ENCODE data around the gene BCL2L12. TPM values are rescaled to one million over a fixed set of nuclear protein-coding genes. Genes with fewer than 3 reads are reported as not detected.
"Not testable (repeated sequence)": the region's sequence is repeated elsewhere in the genome, so short reads cannot be mapped to it uniquely, and the experiment has no call there.

The BCL2L12 gene
- total and polyA plus RNA-seq, 9 donors: 6.7 to 21.0 (median 15.6) TPM

GRCh38 chr19:49631610-49632192, 34.0 kb upstream of the BCL2L12 start:
- H3K27ac ChIP-seq: no peak overlapping the region
- intact Hi-C loops (cut with DNase I): no loop called here
- WGBS, 3 donors: 80 to 85% (median 84%) methylated on average over 19 of the region's 19 CpGs

GRCh38 chr19:49632576-49632975, 33.2 kb upstream of the BCL2L12 start:
- Histone ChIP-seq H3K27me3 (no peaks in the 10 kb centered on the region), H3K9me3 (no peaks in the 10 kb centered on the region), H3K27ac (no peak overlapping the region), H3K4me1 (ENCODE audit: insufficient read depth) (no peaks in the 10 kb centered on the region), H3K36me3 (no peaks in the 10 kb centered on the region), H3K4me3 (no peak overlapping the region)
- no peak for DNase-seq
- TF ChIP-seq POLR2A (IDR thresholded peaks at IDR 0.05) (no peak), EP300 (IDR thresholded peaks at IDR 0.05) (no peak), CTCF (IDR thresholded peaks at IDR 0.05) (no peak)
- intact Hi-C loops (cut with DNase I): no loop called here
- 86 to 94% (median 87%) methylated on average over 4 to 5 of the region's 5 CpGs for WGBS, 3 donors

More at GRCh38 chr19:49631610-49632192, 34.0 kb upstream of the BCL2L12 start:
- no peaks in the 10 kb centered on the region for H3K4me1 ChIP-seq (ENCODE audit: insufficient read depth)
- no peak overlapping the region for H3K4me3 ChIP-seq
- no peaks in the 10 kb centered on the region for H3K36me3 ChIP-seq
- TF ChIP-seq EP300 (IDR thresholded peaks at IDR 0.05) (no peak), POLR2A (IDR thresholded peaks at IDR 0.05) (no peak), CTCF (IDR thresholded peaks at IDR 0.05) (no peak)
- H3K27me3 ChIP-seq: no peaks in the 10 kb centered on the region
- no peak for DNase-seq
- no peaks in the 10 kb centered on the region for H3K9me3 ChIP-seq

- H3K27me3 ChIP-seq; intact Hi-C loops (cut with DNase I); DNase-seq; H3K36me3 ChIP-seq; H3K27ac ChIP-seq; H3K4me1 ChIP-seq (ENCODE audit: insufficient read depth); H3K9me3 ChIP-seq; H3K4me3 ChIP-seq: not testable (repeated sequence)
- WGBS, 3 donors: 55 to 63% (median 63%) methylated on average over 9 of the region's 9 CpGs
These were observed 32.5 kb upstream of the BCL2L12 start for GRCh38 chr19:49633273-49633672.

- TF ChIP-seq POLR2A (IDR thresholded peaks at IDR 0.05) (no peak), EP300 (IDR thresholded peaks at IDR 0.05) (no peak)
- Histone ChIP-seq H3K27me3 (no peaks in the 10 kb centered on the region), H3K36me3 (no peaks in the 10 kb centered on the region), H3K9me3 (no peaks in the 10 kb centered on the region), H3K4me3 (no peak overlapping the region), H3K27ac (no peak overlapping the region), H3K4me1 (ENCODE audit: insufficient read depth) (peaks cover 7% of the 10 kb centered on the region)
- peak in 1 of 5 donors; percentile 31 for DNase-seq
- intact Hi-C loops (cut with DNase I): loop anchor here in 1 of 4 donors (5.0 kb wide), 1 partner anchor 43 kb away; the partner anchor contains the start of gene PRR12
- WGBS, 3 donors: 27 to 44% (median 38%) methylated on average over 24 of the region's 24 CpGs
These were observed 30.1 kb upstream of the BCL2L12 start for GRCh38 chr19:49635530-49636232.

- TF ChIP-seq CTCF (IDR thresholded peaks at IDR 0.05): no peak
- TF ChIP-seq EP300 (IDR thresholded peaks at IDR 0.05): no peak
- no peak for TF ChIP-seq POLR2A (IDR thresholded peaks at IDR 0.05)
- Histone ChIP-seq H3K4me3 (no peak overlapping the region), H3K36me3 (no peaks in the 10 kb centered on the region), H3K4me1 (ENCODE audit: insufficient read depth) (peaks cover 7% of the 10 kb centered on the region), H3K27me3 (no peaks in the 10 kb centered on the region), H3K27ac (no peak overlapping the region), H3K9me3 (no peaks in the 10 kb centered on the region)
- 62 to 75% (median 74%) methylated on average over 29 to 30 of the region's 30 CpGs for WGBS, 3 donors
- intact Hi-C loops (cut with DNase I): loop anchor here in 1 of 4 donors (5.0 kb wide), 1 partner anchor 44 kb away; the partner anchor contains the start of gene PRR12
- DNase-seq: peak in 1 of 5 donors; percentile 48
These were observed 29.4 kb upstream of the BCL2L12 start for GRCh38 chr19:49636233-49636932.

Data from ovary (tissue), 9 donors.